ENCODE data around the gene PEF1. TPM values are rescaled to one million over a fixed set of nuclear protein-coding genes. Genes with fewer than 3 reads are reported as not detected.

The PEF1 gene
- total and polyA plus RNA-seq, 2 experiments from 2014 or later: 71.3 to 97.5 TPM

DNA sequence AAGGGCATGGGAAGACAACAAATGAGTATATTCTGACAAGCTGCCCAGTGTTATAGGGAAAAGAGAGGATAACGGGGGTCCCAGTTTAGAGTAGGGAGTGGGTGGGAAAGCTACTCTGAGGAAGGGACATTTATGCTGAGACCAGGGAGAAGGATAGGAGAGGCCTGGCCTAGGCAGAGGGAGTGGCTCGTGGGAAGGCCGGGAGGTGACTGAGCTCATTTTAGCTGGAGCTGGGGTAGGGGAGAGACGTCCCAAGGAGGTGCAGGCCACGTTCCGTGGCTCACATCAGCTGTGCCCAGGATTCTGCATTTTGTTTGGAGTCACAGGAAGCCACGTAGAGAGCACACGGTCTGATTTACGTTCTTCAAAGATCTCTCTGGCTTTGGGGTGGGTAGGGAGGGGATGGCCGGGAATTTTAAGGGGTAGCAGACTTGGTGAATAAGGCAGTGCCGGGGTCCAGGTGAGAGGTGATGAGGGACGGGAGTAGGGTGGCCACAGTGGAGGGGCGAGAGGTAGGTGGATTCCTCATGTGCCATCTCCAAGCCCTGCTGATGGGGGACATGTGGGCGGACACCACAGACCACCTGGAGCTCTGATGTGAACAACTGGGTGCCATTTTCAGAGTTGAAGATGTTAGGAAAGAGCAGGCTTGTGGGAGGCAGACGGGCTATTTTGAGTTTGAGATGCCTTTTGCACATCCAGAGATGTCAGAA is 63.6 kb downstream of the PEF1 start:
- 91 to 93% methylated on average over 15 of the region's 15 CpGs for WGBS, 2 experiments (ENCODE audit: low coverage in 1 of 2, low lambda C conversion rate in 2 of 2, missing lambda C conversion rate in 2 of 2)
- no peak overlapping the region for H3K9ac ChIP-seq
- H3K79me2 ChIP-seq (ENCODE audit: insufficient read depth): no peaks in the 10 kb centered on the region
- TF ChIP-seq EZH2phosphoT487 (IDR thresholded peaks at IDR 0.05; ENCODE audit: insufficient read depth, low read depth): no peak
- no peak for TF ChIP-seq EZH2 (IDR thresholded peaks at IDR 0.05; ENCODE audit: insufficient read depth, poor library complexity, severe bottlenecking)
- peaks cover 18% of the 10 kb centered on the region for H3K4me1 ChIP-seq (ENCODE audit: insufficient read depth)
- no peak overlapping the region for H3K4me3 ChIP-seq
- H3K9me2 ChIP-seq (ENCODE audit: insufficient read depth): no peaks in the 10 kb centered on the region
- in situ Hi-C loops (cut with MboI): no loop called here
- no peak overlapping the region for H2AFZ ChIP-seq
- H3K27ac ChIP-seq: no peak overlapping the region
- H4K20me1 ChIP-seq (ENCODE audit: insufficient read depth): no peaks in the 10 kb centered on the region
- no peak overlapping the region for H3K4me2 ChIP-seq (ENCODE audit: unreplicated experiment)
- no peaks in the 10 kb centered on the region for H3K27me3 ChIP-seq (replicated peaks; ENCODE audit: insufficient read depth)
- H3K36me3 ChIP-seq (ENCODE audit: low read depth): no peaks in the 10 kb centered on the region
- no peak for DNase-seq
- H3K9me3 ChIP-seq (ENCODE audit: low read depth): no peaks in the 10 kb centered on the region
- peaks cover 8% of the 10 kb centered on the region; the same call in 1 of the 2 replicates for H3F3A ChIP-seq (ENCODE audit: insufficient read depth)

DNA sequence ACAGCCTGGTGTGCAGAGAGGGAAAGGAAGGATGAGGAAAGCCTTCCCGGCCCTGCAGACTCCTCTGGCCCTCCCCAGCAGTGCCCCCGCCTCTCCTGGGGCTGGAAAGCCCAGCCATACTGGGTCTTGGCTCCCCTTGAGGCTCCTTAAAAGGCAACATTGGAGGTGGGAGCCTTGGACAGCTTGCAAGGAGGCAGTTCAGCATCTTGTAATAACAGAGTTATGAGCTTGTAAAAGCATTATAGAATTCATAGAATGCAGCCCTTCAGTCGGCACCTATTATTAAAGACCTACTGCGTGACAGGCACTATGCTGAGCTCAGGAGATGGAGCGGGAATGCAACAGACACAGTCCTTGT is 64.2 kb downstream of the PEF1 start:
- Histone ChIP-seq H3K9ac (no peak overlapping the region), H3K4me1 (ENCODE audit: insufficient read depth) (peaks cover 24% of the 10 kb centered on the region), H2AFZ (no peak overlapping the region), H3K27me3 (replicated peaks; ENCODE audit: insufficient read depth) (no peaks in the 10 kb centered on the region), H3K9me2 (ENCODE audit: insufficient read depth) (no peaks in the 10 kb centered on the region), H3K27ac (no peak overlapping the region), H3K79me2 (ENCODE audit: insufficient read depth) (no peaks in the 10 kb centered on the region), H4K20me1 (ENCODE audit: insufficient read depth) (no peaks in the 10 kb centered on the region), H3K9me3 (ENCODE audit: low read depth) (no peaks in the 10 kb centered on the region), H3K4me3 (no peak overlapping the region), H3K4me2 (ENCODE audit: unreplicated experiment) (no peak overlapping the region), H3K36me3 (ENCODE audit: low read depth) (no peaks in the 10 kb centered on the region), H3F3A (ENCODE audit: insufficient read depth) (peaks cover 8% of the 10 kb centered on the region; the same call in 1 of the 2 replicates)
- TF ChIP-seq EZH2phosphoT487 (IDR thresholded peaks at IDR 0.05; ENCODE audit: insufficient read depth, low read depth): no peak
- no peak for TF ChIP-seq EZH2 (IDR thresholded peaks at IDR 0.05; ENCODE audit: insufficient read depth, poor library complexity, severe bottlenecking)
- in situ Hi-C loops (cut with MboI): no loop called here
- WGBS, 2 experiments (ENCODE audit: low coverage in 1 of 2, low lambda C conversion rate in 2 of 2, missing lambda C conversion rate in 2 of 2): 74 to 76% methylated on average over 5 of the region's 5 CpGs
- DNase-seq: no peak

Other genes with a start within 250 kb of the PEF1 start
- 34.4 and 50.9 TPM in 2 replicates for gene SERINC2, start 231.7 kb downstream of the PEF1 start, total RNA-seq (2014; rRNA removed; shearing (Covaris generic))
- gene SERINC2, start 231.7 kb downstream of the PEF1 start, polyA plus RNA-seq (2016; fragmentation: Nextera tagmentation; extraction: Ambion mirVana): 96.0 and 99.6 TPM in 2 replicates
- gene TINAGL1, start 68.4 kb downstream of the PEF1 start, total RNA-seq (2014; rRNA removed; shearing (Covaris generic)): 3.5 and 4.7 TPM in 2 replicates
- 1.1 and 1.4 TPM in 2 replicates for gene TINAGL1, start 68.4 kb downstream of the PEF1 start, polyA plus RNA-seq (2016; fragmentation: Nextera tagmentation; extraction: Ambion mirVana)
- not detected in 2 replicates for gene HCRTR1, start 27.2 kb downstream of the PEF1 start, total RNA-seq (2014; rRNA removed; shearing (Covaris generic))
- not detected in 2 replicates for gene HCRTR1, start 27.2 kb downstream of the PEF1 start, polyA plus RNA-seq (2016; fragmentation: Nextera tagmentation; extraction: Ambion mirVana)
- 234 and 247 TPM in 2 replicates for gene COL16A1, start 59.1 kb upstream of the PEF1 start, total RNA-seq (2014; rRNA removed; shearing (Covaris generic))
- gene COL16A1, start 59.1 kb upstream of the PEF1 start, polyA plus RNA-seq (2016; fragmentation: Nextera tagmentation; extraction: Ambion mirVana): 67.3 and 68.7 TPM in 2 replicates
- gene ADGRB2, start 119.5 kb upstream of the PEF1 start, total RNA-seq (2014; rRNA removed; shearing (Covaris generic)): 3.6 and 3.9 TPM in 2 replicates
- gene ADGRB2, start 119.5 kb upstream of the PEF1 start, polyA plus RNA-seq (2016; fragmentation: Nextera tagmentation; extraction: Ambion mirVana): 0.51 and 1.3 TPM in 2 replicates
- gene SPOCD1, start 171.1 kb upstream of the PEF1 start, total RNA-seq (2014; rRNA removed; shearing (Covaris generic)): 36.8 and 43.0 TPM in 2 replicates
- 27.8 and 27.9 TPM in 2 replicates for gene SPOCD1, start 171.1 kb upstream of the PEF1 start, polyA plus RNA-seq (2016; fragmentation: Nextera tagmentation; extraction: Ambion mirVana)